NCI-H510A treated with DMSO at 0.1 percent for 48 hours (cell line): ENCODE data around the gene TBC1D3E.
"Not testable (repeated sequence)": the region's sequence is repeated elsewhere in the genome, so short reads cannot be mapped to it uniquely, and the experiment has no call there.

Source experiments
- DNase-seq: peaks from one replicate; lab custom pipeline; 2025; lab: John Stamatoyannopoulos, UW

TBC1D3E gene

DNA sequence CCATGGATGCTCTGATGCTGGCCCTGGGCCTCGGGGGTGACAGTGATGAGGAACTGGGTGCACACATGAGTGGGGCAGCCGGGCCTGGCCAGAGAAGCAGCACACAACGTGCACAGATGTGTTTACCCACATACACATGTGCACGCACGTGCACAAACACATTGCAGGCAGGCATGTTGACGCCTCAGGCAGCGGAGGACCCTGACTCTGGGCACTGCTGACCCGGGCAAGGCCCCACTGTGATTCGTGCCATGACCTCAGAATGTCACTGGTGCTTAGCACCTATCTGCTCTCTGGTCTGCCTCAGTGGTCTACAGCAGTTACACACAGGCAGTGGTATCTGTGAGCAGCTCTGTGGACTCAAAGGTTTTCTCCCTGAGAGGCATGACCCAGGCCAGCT is at the start of gene TBC1D3E:
Gene TBC1D3E (plus strand): TSS at position 301 of the 400 bp plus-strand sequence. CDS start 1,545 bp downstream, outside the sequence.
- not testable (repeated sequence) for DNase-seq

DNA sequence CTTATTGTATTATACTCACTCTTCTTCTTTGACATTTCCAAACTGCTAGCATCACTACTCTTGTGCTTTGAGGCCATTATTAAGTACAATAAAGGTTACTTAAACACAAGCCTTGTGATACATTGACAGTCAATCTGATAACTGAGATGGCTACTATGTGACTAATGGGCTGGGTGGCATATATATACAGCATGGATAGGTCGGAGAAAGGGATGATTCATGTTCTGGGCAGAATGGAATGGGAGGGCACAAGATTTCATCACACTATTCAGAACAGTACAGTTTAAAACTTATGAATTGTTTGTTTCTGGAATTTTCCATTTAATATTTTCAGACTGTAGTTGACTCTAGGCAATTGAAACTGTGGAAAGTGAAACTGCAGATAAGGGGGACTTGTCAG is 40.4 kb upstream of the TBC1D3E start:
- DNase-seq = not testable (repeated sequence)

GRCh38 chr17:38088120-38088519 is 39.6 kb upstream of the TBC1D3E start:
- DNase-seq = not testable (repeated sequence)

DNA sequence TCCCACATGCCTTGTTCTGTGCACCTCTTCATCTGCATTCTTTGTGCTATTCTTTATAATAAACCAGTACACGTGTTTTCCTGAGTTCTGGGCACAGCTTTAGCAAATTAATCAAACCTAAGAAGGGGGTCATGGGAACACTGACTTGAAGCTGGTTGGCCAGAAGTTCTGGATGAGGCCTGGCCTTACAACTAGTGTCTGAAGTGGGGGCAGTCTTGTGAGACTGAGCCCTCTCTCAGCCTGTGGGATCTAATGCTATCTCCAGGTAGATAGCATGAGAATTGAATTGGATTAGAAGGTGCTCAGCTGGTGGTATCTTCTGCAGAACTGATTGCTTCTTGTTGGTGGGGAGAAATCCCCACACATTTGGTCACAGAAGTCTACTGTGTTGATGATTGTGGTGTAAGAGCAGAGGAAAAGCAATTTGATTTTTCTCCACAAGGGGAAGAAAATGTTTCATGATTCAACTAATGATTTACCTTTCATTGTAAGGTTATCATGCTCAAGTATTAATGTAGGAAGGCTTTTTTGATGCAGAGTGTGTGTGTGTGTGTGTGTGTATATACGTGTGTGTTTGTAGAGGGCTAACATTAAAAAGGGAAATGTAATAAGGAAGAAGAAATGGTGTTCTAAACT is 33.6 kb upstream of the TBC1D3E start:
- not testable (repeated sequence) for DNase-seq

DNA sequence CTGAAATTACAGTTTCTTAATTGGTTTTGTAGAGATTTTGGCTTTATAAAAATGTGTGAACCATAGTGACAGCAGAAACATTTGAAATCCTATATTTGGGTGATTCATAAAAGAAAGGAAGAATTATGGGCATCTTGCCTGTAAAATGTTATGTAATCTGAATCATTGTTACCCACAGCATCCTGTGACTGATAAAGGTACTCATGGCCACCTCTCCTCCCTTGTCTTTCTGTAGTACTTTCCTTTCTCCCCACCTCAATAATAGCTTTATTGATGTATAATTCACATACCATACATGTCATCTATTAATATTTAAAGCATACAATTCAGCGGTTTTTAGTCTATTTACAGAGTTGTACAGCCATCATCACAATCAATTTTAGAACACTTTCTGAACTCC is 28.5 kb upstream of the TBC1D3E start:
- DNase-seq = not testable (repeated sequence)

GRCh38 chr17:38119829-38120228 is 7.9 kb upstream of the TBC1D3E start:
- DNase-seq = not testable (repeated sequence)

GRCh38 chr17:38134860-38135259 is 7.1 kb downstream of the TBC1D3E start:
- not testable (repeated sequence) for DNase-seq
